ENCODE measurements around the gene FGF23.

Gene FGF23

DNA sequence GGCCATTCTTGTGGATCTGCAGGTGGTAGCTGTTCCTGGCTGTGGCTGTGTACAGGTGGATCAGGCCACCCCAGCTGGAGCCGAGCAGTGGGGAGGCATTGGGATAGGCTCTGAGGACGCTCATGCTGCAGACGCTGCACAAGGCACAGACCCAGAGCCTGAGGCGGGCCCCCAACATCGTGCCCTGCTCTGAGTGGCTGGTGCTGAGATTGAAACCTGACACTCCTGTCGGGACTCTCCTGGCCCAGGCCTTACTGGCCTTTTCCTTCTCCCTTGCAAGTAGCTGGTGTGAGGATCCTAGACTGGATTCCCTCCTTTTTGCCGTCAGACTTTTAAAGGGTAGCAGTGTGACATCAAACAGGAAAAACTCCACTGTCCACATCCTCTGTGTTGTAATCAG, at the start of gene FGF23:
Gene FGF23, minus strand, starts transcription at position 308 of the 400 bp plus-strand sequence. Its CDS starts 130 bp downstream, at position 178.
- peak; percentile 33 for DNase-seq (ENCODE audit: low read depth, low spot score)
- TF ChIP-seq, protein P1, sequence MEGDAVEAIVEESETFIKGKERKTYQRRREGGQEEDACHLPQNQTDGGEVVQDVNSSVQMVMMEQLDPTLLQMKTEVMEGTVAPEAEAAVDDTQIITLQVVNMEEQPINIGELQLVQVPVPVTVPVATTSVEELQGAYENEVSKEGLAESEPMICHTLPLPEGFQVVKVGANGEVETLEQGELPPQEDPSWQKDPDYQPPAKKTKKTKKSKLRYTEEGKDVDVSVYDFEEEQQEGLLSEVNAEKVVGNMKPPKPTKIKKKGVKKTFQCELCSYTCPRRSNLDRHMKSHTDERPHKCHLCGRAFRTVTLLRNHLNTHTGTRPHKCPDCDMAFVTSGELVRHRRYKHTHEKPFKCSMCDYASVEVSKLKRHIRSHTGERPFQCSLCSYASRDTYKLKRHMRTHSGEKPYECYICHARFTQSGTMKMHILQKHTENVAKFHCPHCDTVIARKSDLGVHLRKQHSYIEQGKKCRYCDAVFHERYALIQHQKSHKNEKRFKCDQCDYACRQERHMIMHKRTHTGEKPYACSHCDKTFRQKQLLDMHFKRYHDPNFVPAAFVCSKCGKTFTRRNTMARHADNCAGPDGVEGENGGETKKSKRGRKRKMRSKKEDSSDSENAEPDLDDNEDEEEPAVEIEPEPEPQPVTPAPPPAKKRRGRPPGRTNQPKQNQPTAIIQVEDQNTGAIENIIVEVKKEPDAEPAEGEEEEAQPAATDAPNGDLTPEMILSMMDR (IDR thresholded peaks at IDR 0.05; ENCODE audit: low read depth, low read length): no peak
- H3K4me3 ChIP-seq (ENCODE audit: low read depth, low read length): no peak within 1 kb of the TSS
- in situ Hi-C loops (cut with HindIII; ENCODE audit: low sequenced_read_pairs): no loop called here

DNA sequence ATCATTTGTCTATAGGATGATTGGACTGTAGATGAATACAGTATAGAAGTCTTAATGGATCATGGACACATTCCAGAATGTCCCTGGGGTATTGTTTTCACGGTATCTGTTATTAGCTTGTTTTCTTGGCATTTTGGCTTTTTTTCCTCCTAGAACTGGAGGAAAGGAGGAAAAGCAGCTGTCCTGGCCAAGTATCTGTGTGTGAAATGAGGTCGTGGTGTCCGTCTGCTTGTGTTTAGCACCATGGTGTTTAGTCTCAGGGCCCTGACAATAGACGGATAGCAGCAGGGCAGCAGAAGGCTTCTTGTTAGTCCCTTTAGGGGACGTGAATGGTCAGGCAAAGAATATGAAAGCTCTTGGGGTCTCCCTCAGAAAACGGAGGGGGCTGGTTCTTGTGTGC, 44.9 kb upstream of the FGF23 start:
- in situ Hi-C loops (cut with HindIII; ENCODE audit: low sequenced_read_pairs): no loop called here
- TF ChIP-seq, protein P1 (IDR thresholded peaks at IDR 0.05; ENCODE audit: low read depth, low read length): no peak
- H3K4me3 ChIP-seq (ENCODE audit: low read depth, low read length): no peak overlapping the region
- no peak for DNase-seq (ENCODE audit: low read depth, low spot score)

DNA sequence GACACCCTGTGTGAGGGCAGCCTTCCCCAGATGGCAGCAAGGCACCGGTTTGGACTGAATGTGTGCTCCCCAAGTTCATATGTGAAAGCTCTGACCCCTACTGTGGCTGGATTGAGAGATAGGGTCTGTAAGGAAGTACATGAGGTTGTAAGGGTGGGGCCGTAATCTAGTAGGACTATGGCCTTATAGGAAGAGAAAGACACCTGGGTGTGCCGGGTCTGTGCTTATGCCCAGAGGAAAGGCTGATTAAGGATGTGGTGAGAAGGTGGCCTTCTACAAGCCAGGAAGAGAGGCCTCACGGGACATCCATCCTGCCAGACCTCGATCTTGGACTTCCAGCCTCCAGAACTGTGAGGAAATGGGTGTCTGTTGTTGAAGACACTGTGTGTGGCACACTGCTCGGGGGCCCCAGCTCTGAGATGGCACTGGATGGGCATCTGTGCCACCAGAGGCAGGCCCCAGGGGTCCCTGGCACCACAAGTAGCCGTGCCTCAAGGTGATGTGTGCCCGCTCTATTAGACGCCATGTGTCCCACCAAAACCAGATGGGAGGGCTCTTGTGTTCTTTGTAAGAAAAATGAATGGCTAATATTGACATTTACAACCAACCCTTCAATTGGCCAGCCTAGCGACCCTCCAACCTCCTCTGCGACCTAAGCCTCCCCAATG, 44.1 kb upstream of the FGF23 start:
- H3K4me3 ChIP-seq (ENCODE audit: low read depth, low read length): no peak overlapping the region
- DNase-seq (ENCODE audit: low read depth, low spot score): no peak
- in situ Hi-C loops (cut with HindIII; ENCODE audit: low sequenced_read_pairs): no loop called here
- TF ChIP-seq, protein P1 (IDR thresholded peaks at IDR 0.05; ENCODE audit: low read depth, low read length): no peak

DNA sequence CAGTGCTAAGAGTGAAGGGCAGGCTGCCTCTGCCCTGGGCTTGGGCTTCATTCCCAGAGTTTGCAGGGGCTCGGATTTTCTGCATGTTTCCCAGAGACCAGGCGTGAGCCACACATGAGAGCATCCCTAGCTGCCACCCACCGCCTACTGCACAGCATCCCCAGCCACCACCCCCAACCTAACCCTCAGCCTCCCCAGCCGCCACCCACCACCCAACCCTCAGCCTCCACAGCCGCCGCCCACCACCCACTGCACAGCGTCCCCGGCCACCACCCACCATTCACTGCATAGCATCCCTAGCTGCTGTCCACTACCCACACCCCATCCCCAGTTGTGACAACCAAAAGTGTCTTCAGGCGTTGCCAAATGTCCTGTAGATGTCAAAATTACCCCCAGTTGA, 43.5 kb upstream of the FGF23 start:
- no peak overlapping the region for H3K4me3 ChIP-seq (ENCODE audit: low read depth, low read length)
- TF ChIP-seq, protein P1 (IDR thresholded peaks at IDR 0.05; ENCODE audit: low read depth, low read length): no peak
- in situ Hi-C loops (cut with HindIII; ENCODE audit: low sequenced_read_pairs): no loop called here
- DNase-seq (ENCODE audit: low read depth, low spot score): no peak

DNA sequence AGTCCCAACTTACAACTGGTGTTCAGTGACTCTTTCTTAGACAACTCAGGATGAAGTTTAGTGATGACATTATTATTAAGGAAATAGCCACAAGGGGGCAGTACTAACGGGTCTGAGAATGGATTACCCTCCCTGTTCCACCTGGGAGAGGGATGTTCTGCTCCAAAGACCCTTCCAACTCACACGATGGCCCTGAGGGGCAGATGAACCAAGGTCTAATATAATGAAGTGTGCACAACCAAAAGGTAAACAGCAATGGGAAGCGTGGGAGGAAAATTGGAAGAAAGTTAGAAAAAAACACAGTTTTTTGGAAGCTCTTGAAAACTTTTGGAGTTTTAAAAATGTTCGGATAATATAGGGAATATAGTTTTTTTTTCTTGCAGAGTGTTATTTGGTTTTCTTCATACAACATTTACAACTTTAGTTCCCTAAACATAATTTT, 42.1 kb upstream of the FGF23 start:
- TF ChIP-seq, protein P1 (IDR thresholded peaks at IDR 0.05; ENCODE audit: low read depth, low read length): peak; percentile 54
- in situ Hi-C loops (cut with HindIII; ENCODE audit: low sequenced_read_pairs): no loop called here
- H3K4me3 ChIP-seq (ENCODE audit: low read depth, low read length): no peak overlapping the region
- peak; percentile 43 for DNase-seq (ENCODE audit: low read depth, low spot score)

DNA sequence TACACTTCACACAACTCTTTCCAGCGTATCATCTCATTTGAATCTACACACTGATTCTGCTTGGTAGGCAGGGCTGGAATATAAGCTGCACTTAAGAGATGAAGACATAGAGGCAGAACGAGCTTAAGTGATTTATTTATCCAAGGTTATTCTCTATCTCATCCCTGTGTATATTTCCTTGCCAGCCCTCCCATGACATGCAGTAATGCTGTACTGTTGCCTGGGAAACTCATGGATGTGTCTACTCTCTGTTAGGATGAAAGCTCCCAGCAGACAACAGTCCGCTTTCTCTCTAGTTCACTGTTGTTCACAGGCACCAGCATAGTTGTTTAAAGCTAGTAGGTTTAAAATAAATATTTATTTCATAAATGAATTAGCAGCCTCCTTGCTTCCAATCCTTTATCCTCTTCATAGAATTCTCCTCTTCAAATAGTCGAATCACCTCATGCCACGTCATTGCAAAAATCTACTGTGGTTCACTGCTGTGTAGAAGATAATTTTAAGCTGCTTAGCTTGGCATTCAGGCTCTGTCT, 40.7 kb upstream of the FGF23 start:
- H3K4me3 ChIP-seq (ENCODE audit: low read depth, low read length): no peak overlapping the region
- TF ChIP-seq, protein P1 (IDR thresholded peaks at IDR 0.05; ENCODE audit: low read depth, low read length): no peak
- in situ Hi-C loops (cut with HindIII; ENCODE audit: low sequenced_read_pairs): no loop called here
- DNase-seq (ENCODE audit: low read depth, low spot score): no peak
